HEK293 (cell line): ENCODE results near the gene KLK3.

Experiments
- ZNF292 ChIP-seq: fragments of 450-650 bp; formaldehyde crosslinking; IDR thresholded peaks from 2 replicates; pipeline ENCODE4 v1.5.1; 2016; ENCODE audit warnings: low read depth, missing biosample characterization, missing genetic modification characterization, borderline replicate concordance
- TF ChIP-seq, protein P1 (sequence below): fragments of 450-650 bp; formaldehyde crosslinking; IDR thresholded peaks from 2 replicates; pipeline ENCODE4 v1.5.1; 2016; ENCODE audit warnings: missing biosample characterization, missing genetic modification characterization

DNA sequence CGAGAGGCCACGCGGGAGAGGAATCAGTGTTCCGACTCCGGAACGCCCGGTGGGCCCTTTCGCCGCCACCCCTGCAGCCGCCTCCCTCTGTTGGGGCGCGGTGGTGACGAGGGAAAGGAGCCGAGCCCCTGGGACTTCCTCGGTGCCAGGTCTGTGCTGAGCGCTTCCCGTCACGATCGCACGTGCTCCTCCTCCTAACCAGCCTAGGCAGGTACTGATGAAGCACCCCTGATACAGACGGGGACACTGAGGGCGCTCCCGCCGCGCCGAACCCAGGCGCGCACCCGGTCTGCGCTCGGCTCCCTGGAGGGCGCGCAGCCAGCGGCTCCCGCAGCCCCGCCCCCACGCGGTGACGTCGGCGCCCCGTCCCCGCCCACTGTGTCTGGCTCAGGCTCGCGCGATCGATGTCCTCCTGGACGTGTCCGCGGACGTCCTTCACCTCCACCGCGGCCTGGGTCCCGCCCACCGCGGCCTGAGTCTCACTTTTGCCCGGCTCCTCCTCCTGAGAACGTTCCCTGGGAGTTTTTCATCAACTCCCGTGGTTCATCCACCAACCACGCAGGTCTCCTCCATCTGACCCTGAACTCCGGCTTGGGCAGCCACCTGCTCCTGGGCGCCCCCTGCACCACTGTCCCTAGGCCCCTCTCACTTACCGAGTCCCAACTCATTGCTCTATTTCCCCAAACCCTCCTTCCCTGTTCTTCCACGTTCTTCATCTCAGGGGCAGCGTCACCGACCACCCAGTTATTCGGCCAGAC lies 18.8 kb upstream of the KLK3 start:
- TF ChIP-seq, protein P1, sequence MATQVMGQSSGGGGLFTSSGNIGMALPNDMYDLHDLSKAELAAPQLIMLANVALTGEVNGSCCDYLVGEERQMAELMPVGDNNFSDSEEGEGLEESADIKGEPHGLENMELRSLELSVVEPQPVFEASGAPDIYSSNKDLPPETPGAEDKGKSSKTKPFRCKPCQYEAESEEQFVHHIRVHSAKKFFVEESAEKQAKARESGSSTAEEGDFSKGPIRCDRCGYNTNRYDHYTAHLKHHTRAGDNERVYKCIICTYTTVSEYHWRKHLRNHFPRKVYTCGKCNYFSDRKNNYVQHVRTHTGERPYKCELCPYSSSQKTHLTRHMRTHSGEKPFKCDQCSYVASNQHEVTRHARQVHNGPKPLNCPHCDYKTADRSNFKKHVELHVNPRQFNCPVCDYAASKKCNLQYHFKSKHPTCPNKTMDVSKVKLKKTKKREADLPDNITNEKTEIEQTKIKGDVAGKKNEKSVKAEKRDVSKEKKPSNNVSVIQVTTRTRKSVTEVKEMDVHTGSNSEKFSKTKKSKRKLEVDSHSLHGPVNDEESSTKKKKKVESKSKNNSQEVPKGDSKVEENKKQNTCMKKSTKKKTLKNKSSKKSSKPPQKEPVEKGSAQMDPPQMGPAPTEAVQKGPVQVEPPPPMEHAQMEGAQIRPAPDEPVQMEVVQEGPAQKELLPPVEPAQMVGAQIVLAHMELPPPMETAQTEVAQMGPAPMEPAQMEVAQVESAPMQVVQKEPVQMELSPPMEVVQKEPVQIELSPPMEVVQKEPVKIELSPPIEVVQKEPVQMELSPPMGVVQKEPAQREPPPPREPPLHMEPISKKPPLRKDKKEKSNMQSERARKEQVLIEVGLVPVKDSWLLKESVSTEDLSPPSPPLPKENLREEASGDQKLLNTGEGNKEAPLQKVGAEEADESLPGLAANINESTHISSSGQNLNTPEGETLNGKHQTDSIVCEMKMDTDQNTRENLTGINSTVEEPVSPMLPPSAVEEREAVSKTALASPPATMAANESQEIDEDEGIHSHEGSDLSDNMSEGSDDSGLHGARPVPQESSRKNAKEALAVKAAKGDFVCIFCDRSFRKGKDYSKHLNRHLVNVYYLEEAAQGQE = no peak
- no peak for TF ChIP-seq ZNF292
